HEK293 (cell line): ENCODE measurements around the gene PRLHR.

ENCODE experiments used
- ZNF639 ChIP-seq: fragments of 450-650 bp; formaldehyde crosslinking; IDR thresholded peaks from 2 replicates; pipeline ENCODE4 v1.5.1; 2016; ENCODE audit warnings: missing biosample characterization, missing genetic modification characterization
- ZNF830 ChIP-seq: fragments of 450-650 bp; IDR thresholded peaks from 2 replicates; pipeline ENCODE4 v1.5.0; 2018; ENCODE audit warnings: missing biosample characterization, missing genetic modification characterization, low read depth, mild to moderate bottlenecking, moderate library complexity
- TF ChIP-seq, protein P1 (sequence below): fragments of 450-650 bp; formaldehyde crosslinking; IDR thresholded peaks from 2 replicates; pipeline ENCODE4 v1.5.1; 2016; ENCODE audit warnings: missing biosample characterization, missing genetic modification characterization

DNA sequence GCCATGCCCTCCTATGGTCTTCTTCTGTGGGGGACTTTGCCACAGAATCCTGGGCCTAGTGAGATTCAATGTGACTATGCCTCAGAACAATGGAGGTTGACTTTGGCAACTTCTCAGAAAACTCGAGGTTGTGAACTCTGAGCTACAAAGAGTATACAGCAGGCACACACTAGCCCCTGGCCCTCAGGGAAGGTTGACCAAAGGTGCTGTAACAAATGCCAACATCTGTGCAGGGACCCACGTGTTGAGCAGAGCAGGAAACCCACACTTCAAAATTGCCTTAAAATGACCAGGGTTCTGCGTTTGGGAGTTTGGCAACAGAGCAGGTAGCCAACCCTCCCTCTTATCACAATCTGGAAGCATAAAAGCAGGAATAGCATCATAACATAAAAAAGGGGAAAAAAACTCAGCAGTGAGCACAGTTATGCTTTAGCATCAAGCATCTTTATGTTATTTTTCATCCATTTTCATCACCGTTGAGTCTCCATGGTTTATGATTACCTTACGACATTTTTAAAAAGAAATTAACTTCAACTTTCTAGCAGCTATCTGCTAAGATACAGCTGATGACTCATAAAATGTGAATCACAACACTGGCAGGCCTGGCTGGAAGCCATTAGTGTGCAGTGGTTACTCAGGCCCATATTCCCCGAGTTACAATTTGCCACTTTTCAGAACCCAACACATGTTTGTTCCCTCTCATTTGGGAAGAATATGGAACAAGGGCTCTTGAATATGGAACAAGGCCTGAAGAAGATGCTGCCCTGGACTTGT is 11.1 kb downstream of the PRLHR start:
- TF ChIP-seq, protein P1, sequence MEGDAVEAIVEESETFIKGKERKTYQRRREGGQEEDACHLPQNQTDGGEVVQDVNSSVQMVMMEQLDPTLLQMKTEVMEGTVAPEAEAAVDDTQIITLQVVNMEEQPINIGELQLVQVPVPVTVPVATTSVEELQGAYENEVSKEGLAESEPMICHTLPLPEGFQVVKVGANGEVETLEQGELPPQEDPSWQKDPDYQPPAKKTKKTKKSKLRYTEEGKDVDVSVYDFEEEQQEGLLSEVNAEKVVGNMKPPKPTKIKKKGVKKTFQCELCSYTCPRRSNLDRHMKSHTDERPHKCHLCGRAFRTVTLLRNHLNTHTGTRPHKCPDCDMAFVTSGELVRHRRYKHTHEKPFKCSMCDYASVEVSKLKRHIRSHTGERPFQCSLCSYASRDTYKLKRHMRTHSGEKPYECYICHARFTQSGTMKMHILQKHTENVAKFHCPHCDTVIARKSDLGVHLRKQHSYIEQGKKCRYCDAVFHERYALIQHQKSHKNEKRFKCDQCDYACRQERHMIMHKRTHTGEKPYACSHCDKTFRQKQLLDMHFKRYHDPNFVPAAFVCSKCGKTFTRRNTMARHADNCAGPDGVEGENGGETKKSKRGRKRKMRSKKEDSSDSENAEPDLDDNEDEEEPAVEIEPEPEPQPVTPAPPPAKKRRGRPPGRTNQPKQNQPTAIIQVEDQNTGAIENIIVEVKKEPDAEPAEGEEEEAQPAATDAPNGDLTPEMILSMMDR, result no peak
- no peak for TF ChIP-seq ZNF639 (tag by site-specific recombination)
- TF ChIP-seq ZNF830 (tag by site-specific recombination), result no peak
